BE2C (cell line): ENCODE results near the gene TGFBR2.

Source experiments
- DNase-seq: peaks from one replicate; pipeline ENCODE4 v3.0.0-alpha.2; 2020
- H3K27me3 ChIP-seq: fragments of 250-450 bp; sonication (Bioruptor Pico); 2 replicates; pipeline ENCODE4 v1.5.1; 2020; ENCODE audit warnings: mild to moderate bottlenecking
- H3K36me3 ChIP-seq: fragments of 250-450 bp; sonication (Bioruptor Pico); 2 replicates; pipeline ENCODE4 v1.5.1; 2020; ENCODE audit warnings: mild to moderate bottlenecking
- H3K4me1 ChIP-seq: fragments of 250-450 bp; sonication (Bioruptor Pico); 2 replicates; pipeline ENCODE4 v1.5.1; 2020
- H3K4me3 ChIP-seq: 2 replicates; pipeline ENCODE4 v1.5.1; 2011; ENCODE audit warnings: low read depth, low read length
- H3K9me3 ChIP-seq: fragments of 250-450 bp; sonication (Bioruptor Pico); 2 replicates; pipeline ENCODE4 v1.5.1; 2020
- CTCF ChIP-seq: IDR thresholded peaks from 2 replicates; pipeline ENCODE4 v1.5.1; 2012; ENCODE audit warnings: mild to moderate bottlenecking, low read depth, low read length

TGFBR2 gene

GRCh38 chr3:30673425-30674341, 67.3 kb downstream of the TGFBR2 start:
- no peaks in the 10 kb centered on the region for H3K36me3 ChIP-seq
- H3K27me3 ChIP-seq = no peaks in the 10 kb centered on the region
- no peak overlapping the region for H3K4me3 ChIP-seq
- no peak for TF ChIP-seq CTCF
- H3K4me1 ChIP-seq = no peaks in the 10 kb centered on the region
- no peaks in the 10 kb centered on the region for H3K9me3 ChIP-seq
- no peak for DNase-seq

- TF ChIP-seq CTCF = no peak
- no peaks in the 10 kb centered on the region for H3K4me1 ChIP-seq
- no peak overlapping the region for H3K4me3 ChIP-seq
- no peak for DNase-seq
- no peaks in the 10 kb centered on the region for H3K27me3 ChIP-seq
- H3K36me3 ChIP-seq = no peaks in the 10 kb centered on the region
- H3K9me3 ChIP-seq = no peaks in the 10 kb centered on the region
These were observed 68.6 kb downstream of the TGFBR2 start for GRCh38 chr3:30675006-30675405.

- TF ChIP-seq CTCF = no peak
- Histone ChIP-seq H3K36me3 (no peaks in the 10 kb centered on the region), H3K4me1 (no peaks in the 10 kb centered on the region)
These were observed 69.4 kb downstream of the TGFBR2 start for GRCh38 chr3:30675774-30676173.

GRCh38 chr3:30676424-30677346, 70.3 kb downstream of the TGFBR2 start:
- no peaks in the 10 kb centered on the region for H3K27me3 ChIP-seq
- no peak for TF ChIP-seq CTCF
- no peaks in the 10 kb centered on the region for H3K36me3 ChIP-seq

More at GRCh38 chr3:30675774-30676173, 69.4 kb downstream of the TGFBR2 start:
- Histone ChIP-seq H3K4me3 (no peak overlapping the region), H3K27me3 (no peaks in the 10 kb centered on the region), H3K9me3 (no peaks in the 10 kb centered on the region)
- DNase-seq = no peak

GRCh38 chr3:30677347-30677685, 70.9 kb downstream of the TGFBR2 start:
- DNase-seq = no peak
- Histone ChIP-seq H3K9me3 (no peaks in the 10 kb centered on the region), H3K4me1 (no peaks in the 10 kb centered on the region), H3K36me3 (no peaks in the 10 kb centered on the region), H3K4me3 (no peak overlapping the region), H3K27me3 (no peaks in the 10 kb centered on the region)
- no peak for TF ChIP-seq CTCF

More at GRCh38 chr3:30676424-30677346, 70.3 kb downstream of the TGFBR2 start:
- DNase-seq = no peak
- H3K9me3 ChIP-seq = no peaks in the 10 kb centered on the region
- no peak overlapping the region for H3K4me3 ChIP-seq
- H3K4me1 ChIP-seq = no peaks in the 10 kb centered on the region

GRCh38 chr3:30679045-30679444, 72.6 kb downstream of the TGFBR2 start:
- Histone ChIP-seq H3K4me1 (no peaks in the 10 kb centered on the region), H3K9me3 (no peaks in the 10 kb centered on the region)

More at GRCh38 chr3:30679045-30679444, 72.6 kb downstream of the TGFBR2 start:
- DNase-seq = no peak
- no peak overlapping the region for H3K4me3 ChIP-seq
- H3K27me3 ChIP-seq = no peaks in the 10 kb centered on the region
- H3K36me3 ChIP-seq = no peaks in the 10 kb centered on the region
- no peak for TF ChIP-seq CTCF
